D341Med (cell line): ENCODE results near the gene TCF20.

Experiments used
- DNase-seq: peaks from one replicate; pipeline ENCODE4 v3.0.0; 2012; ENCODE audit warnings: low spot score

Gene TCF20

DNA sequence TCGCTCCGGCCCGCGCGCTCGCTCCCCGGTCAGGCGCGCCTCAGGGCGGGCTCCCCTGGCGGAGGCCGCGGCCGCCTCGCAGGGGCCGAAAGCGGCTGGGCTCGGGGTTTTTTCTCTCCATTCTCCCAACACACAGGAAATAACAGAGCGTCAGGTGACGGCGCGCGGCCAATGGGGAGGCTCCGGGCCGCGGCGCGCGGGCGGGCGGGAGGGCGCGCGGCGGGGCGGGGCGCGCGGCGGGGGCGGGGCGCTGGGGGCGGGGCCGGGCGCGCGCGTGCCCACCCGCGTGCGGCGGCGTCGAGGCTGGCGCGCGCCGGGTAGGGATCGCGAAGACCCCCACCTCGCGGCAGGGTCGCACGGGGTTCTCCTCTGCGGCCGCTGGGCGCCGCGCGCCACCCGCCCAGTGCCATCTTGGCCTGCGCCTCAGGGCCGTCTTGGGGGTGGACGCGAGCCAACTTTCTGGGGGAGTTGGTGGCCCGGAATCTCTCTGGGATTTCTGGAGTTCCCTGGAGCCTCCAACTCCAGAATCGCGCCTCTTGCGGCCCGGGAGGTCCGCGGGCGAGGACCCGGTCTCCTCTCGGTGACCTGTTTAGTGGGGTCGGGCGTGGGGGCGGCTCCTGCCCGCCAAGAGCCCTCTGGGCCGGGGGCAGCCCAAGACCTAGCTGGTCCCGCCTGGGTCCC lies at the start of gene TCF20:
Gene TCF20 (minus strand): TSS at position 144 of the 681 bp plus-strand sequence. CDS start 55,348 bp downstream, outside the sequence.
- DNase-seq = peak; percentile 96

GRCh38 chr22:42319386-42319785 lies 48.9 kb upstream of the TCF20 start:
- no peak for DNase-seq

DNA sequence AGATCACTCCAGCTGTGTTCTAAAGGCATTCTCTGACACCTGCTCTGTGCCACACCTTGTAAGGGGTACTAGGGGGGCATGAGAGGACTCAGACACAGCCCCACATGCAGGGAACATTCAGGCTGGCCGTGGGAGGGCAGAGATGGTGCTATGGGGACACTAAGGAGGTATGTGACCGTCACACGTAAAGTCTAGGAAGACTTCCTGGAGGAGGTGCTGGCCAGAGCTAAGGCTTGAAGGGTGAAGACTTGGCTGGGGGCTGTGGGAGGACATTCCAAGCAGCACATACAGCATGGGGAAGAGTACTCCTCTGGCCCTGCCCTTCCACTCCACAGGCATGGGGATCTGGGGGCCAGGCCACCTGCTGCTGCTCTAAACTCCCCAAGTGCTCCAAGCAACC lies 48.5 kb upstream of the TCF20 start:
- no peak for DNase-seq

DNA sequence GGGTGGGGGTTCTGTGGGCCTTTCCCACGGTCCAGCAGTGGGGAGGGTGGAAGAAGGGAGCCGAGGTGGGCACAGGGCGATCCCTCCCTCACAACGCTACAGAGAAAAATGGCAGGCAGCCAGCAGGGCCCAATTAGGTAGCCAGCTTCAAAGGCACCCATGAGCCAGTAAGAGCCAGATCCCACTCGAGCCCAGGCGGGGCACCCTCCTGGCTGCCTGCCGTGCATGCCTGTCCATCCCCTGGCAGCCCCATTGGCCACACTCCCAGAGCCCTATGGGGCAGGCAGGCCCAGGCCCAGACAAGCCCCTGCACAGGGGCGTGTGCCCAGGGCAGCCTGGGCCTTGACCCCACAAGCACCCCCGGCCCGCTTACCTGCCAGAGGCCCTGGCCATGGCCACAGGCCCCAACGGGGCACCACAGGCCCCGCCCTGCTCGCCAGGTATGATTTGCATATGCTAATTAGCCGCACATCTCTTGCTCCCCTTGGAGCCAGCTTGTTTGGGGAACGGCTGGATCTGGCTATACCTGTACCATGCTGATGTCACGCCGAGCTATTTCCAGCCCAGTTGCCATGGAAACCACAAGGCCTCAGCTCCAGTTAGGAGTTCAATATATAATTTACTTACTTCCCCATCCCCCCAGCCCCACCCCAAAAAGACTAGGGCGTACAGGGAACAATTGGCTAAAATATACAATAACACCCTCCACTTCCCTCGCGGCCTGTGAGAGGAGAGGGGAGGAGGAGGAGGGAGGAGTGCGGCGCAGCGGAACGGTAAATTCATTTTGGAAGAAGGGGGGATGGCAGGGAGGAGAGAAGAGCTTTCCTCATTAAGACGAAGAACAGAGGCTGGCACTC lies 47.5 kb upstream of the TCF20 start:
- no peak for DNase-seq

GRCh38 chr22:42317008-42317407 lies 46.6 kb upstream of the TCF20 start:
- no peak for DNase-seq

GRCh38 chr22:42315392-42315756 lies 44.9 kb upstream of the TCF20 start:
- DNase-seq = no peak

GRCh38 chr22:42314709-42315391 lies 44.4 kb upstream of the TCF20 start:
- no peak for DNase-seq

GRCh38 chr22:42313804-42314581 lies 43.5 kb upstream of the TCF20 start:
- peak; percentile 56 for DNase-seq

- no peak for DNase-seq
These were observed 42.8 kb upstream of the TCF20 start for GRCh38 chr22:42313204-42313603.

DNA sequence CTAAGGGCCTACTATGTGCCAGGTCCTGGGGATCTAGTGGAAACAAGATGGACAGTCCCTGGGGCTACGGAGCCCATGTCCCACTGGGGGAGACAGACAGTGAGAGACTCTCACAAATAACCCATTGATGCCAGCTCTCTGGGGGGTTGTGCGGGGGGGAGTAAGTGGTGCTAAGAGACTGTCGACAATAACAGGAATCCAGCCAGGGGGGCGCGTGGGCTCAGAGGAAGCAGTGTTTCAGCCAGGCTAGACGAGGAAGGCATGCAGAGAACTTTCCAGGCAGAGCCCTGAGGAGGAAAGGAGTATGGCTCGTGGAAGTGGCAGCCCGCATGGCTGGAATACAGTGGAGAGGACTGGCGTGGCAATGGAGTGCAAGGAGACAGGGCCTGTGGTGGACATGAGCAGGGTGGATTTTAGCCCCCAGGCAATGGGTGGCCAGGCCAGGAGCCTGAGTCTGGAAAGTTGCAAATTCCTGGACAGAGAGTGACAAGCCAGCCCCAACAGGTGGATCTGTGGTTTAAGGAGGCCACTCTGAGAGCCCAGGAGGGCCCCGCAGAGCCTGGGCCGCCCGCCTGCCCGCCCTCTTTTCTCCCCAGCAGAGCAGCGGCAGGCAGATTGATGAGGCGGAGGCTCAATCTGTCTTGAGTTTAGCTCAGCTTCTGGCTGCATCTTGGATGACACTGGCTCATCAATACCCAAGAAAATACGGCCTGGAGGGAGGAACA lies 40.0 kb upstream of the TCF20 start:
- peak; percentile 65 for DNase-seq

- no peak for DNase-seq
These were observed 39.4 kb upstream of the TCF20 start for GRCh38 chr22:42309865-42310264.

GRCh38 chr22:42308892-42309468 lies 38.5 kb upstream of the TCF20 start:
- no peak for DNase-seq

- peak; percentile 65 for DNase-seq
These were observed 37.5 kb upstream of the TCF20 start for GRCh38 chr22:42307806-42308563.

DNA sequence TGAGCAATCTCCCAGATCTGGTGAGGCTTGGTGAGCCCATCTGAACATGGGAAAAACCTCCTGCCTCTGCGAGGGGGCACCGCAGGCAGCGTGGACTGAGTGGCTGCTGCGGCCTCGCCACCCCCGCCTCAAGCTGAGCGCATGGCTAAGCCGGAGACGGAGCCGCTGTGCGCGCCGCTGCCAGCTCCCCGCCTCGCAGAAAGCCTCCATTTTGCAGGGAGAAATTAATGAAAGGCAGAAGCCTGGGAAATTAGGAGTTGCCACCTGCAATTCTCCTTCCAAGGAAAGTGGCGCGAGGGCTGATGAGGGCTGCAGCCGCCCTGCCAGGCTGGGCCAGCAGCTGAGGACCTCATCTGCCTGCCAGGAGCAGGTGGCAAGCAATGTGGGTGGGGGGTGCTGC lies 35.6 kb upstream of the TCF20 start:
- no peak for DNase-seq

DNA sequence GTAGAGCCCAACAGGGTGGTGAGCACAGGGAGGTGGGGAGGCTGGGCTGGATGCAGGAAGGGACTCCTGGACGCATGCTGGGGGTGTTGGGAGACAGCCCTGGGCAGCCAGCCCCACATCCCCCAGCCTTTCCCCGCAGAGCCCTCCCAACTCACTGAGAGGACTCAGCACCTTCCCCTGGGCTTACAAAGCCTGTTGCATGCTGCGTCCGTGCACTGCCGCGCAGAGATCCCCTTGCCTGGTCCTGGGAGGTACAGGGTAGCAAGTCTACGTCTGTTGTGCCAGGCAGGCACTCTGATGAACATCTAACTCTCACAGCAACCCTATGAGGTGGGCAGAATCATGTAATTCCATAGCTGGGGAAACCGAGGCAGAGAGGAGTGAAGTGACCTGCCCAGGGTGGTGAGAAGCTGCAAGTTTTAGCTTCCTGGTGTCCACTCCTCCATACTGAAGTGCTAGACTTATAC lies 33.9 kb upstream of the TCF20 start:
- peak; percentile 69 for DNase-seq

DNA sequence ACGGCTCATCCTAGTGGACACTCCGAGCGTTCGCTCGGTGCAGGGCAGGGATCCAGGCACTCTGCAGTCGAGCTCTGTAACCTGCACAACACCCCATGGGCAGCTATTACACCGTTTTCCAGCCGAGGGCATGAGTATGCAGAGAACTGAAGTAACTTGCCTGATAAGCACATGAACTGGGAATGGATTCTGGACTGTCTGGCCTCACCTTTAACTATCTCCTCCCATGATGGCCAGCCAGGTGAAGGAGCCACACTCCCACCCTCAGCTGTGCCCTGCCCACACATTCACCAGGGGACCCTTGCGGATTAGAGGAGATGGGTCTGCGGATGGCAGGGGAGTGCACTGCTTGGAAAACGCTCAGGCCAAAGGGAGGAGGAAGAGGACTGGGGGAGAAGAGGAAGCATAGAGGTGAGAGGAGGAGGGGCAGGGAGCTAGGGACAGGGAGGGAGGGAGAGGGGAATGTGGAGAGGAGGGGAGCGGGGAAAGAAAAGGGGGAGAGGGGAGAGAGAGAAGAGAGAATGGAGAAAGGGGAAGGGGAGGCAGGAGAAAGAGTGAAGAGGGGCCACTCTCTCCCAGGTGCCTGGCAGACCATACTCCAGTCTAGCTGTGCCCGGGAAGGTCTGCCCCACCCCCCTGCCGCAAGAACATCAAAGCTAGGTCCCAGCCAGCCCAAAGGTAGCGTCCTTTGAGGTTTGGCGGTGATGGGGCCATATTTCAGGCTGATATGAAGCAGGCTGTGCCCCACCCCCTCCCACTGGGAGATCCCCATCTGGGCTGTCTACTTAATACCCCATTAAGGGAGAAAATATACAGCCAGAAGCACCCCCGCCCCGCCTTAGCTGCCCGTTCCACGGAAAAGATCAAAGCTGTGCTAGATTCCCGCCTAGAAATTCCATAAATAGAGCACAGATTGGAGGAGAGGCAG lies 33.2 kb upstream of the TCF20 start:
- peak; percentile 72 for DNase-seq

GRCh38 chr22:42301742-42302102 lies 31.3 kb upstream of the TCF20 start:
- no peak for DNase-seq

DNA sequence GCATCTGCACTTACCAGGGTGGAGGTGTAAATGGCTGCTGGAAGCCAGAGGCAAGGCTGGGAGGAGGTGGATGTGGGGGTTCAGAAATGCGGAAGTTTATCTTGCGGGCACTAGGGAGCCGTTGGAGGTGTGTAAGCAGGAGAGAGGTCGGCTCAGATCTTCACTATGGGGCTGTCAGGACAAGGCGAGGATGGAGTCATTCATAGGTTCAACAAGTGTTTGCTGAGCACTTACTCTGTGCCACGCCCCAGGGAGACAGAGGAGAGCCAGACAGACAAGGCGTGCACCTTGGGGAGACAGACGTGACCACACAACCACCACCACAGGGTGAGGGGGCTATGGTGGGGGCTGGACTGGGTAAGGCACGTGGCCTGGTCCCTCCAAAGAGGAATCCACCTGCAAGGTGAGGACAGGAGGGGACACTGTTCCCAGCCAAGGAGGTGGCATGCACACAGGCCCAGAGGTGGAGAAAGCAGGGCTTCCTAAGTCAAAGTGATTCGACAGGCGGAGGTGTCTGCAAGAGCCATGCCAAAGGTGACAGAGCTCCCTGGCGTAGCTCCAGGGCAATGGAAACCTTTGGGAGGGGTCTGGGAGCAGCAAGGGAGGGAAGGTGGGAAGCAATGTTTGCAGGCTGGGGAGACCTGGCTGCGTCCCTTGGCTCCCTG lies 30.8 kb upstream of the TCF20 start:
- no peak for DNase-seq
